Measurements from ENCODE around the gene AP1G2. TPM values are rescaled to one million over a fixed set of nuclear protein-coding genes. Genes with fewer than 3 reads are reported as not detected.

Gene AP1G2
- total and polyA plus RNA-seq, 2 of the 13 experiments (the other 11 are each of a cell fraction or from before 2014, with no cell fraction given) = 96.9 to 611 TPM

- TF ChIP-seq YY1 (IDR thresholded peaks at IDR 0.05; ENCODE audit: insufficient read depth, insufficient replicate concordance, low read depth, low read length) (no peak), ZNF430 (CRISPR knock-in tag; IDR thresholded peaks at IDR 0.05) (no peak), ZNF784 (CRISPR knock-in tag; IDR thresholded peaks at IDR 0.05; ENCODE audit: borderline replicate concordance) (no peak), ATAD3A (CRISPR knock-in tag; IDR thresholded peaks at IDR 0.05) (no peak), ZNF207 (IDR thresholded peaks at IDR 0.05; ENCODE audit: borderline replicate concordance) (no peak), LBX2 (CRISPR knock-in tag; IDR thresholded peaks at IDR 0.05; ENCODE audit: borderline replicate concordance) (no peak), KLF11 (CRISPR knock-in tag; IDR thresholded peaks at IDR 0.05) (no peak), ZNF768 (CRISPR knock-in tag; IDR thresholded peaks at IDR 0.05) (no peak), ATF7-NPFF (CRISPR knock-in tag; IDR thresholded peaks at IDR 0.05; ENCODE audit: low read depth) (no peak; the same call in 1 of the 2 replicates), ZNF121 (CRISPR knock-in tag; IDR thresholded peaks at IDR 0.05) (no peak), CERS6 (CRISPR knock-in tag; IDR thresholded peaks at IDR 0.05) (no peak), PAXIP1 (CRISPR knock-in tag; conservative IDR thresholded peaks at IDR 0.05) (0 out of 2 replicates have a peak, but pooled peaks have one; percentile 34), ZNF550 (CRISPR knock-in tag; IDR thresholded peaks at IDR 0.05; ENCODE audit: borderline replicate concordance) (no peak), TEAD2 (CRISPR knock-in tag; IDR thresholded peaks at IDR 0.05) (no peak), ZSCAN21 (CRISPR knock-in tag; IDR thresholded peaks at IDR 0.05; ENCODE audit: borderline replicate concordance) (no peak), ZNF543 (CRISPR knock-in tag; IDR thresholded peaks at IDR 0.05) (no peak), NFKBIZ (CRISPR knock-in tag; IDR thresholded peaks at IDR 0.05) (no peak), CHD4 (IDR thresholded peaks at IDR 0.05; ENCODE audit: borderline replicate concordance, low read length) (no peak), ZNF615 (CRISPR knock-in tag; IDR thresholded peaks at IDR 0.05; ENCODE audit: borderline replicate concordance) (no peak), HOXA3 (CRISPR knock-in tag; IDR thresholded peaks at IDR 0.05) (0 out of 2 replicates have a peak, but pooled peaks have one; percentile 14), MBNL3 (CRISPR knock-in tag; conservative IDR thresholded peaks at IDR 0.05) (no peak), ZSCAN22 (CRISPR knock-in tag; IDR thresholded peaks at IDR 0.05) (no peak), JARID2 (CRISPR knock-in tag; IDR thresholded peaks at IDR 0.05; ENCODE audit: insufficient replicate concordance) (no peak), ZNF773 (CRISPR knock-in tag; IDR thresholded peaks at IDR 0.05; ENCODE audit: borderline replicate concordance) (no peak), GTF3A (CRISPR knock-in tag; conservative IDR thresholded peaks at IDR 0.05) (no peak), SALL2 (CRISPR knock-in tag; IDR thresholded peaks at IDR 0.05) (no peak)
These were observed 4.3 kb upstream of the AP1G2 start (continued) for GRCh38 chr14:23571701-23572523.
